ENCODE measurements around the gene NAA15.

DNA sequence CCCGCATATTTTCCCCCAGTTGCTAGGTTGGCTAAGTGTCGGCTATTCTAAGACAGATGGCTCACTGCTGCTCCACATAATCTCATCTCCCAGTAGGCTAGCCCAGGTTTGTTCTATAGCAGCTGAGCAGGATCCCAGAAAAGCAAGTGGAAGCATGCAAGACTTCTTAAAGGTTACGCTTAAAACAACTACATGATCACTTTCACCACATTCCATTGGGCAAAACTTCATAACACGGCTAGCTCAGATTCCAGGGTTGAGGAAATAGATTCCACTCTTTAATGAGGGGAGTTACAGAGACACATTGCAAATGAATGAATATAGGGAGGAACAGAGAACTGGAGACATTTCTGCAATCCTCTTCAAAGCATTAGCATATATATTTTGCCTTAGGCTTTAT is 139.7 kb downstream of the NAA15 start:
- TF ChIP-seq POLR2A (IDR thresholded peaks at IDR 0.05) = no peak
- TF ChIP-seq, protein P1, sequence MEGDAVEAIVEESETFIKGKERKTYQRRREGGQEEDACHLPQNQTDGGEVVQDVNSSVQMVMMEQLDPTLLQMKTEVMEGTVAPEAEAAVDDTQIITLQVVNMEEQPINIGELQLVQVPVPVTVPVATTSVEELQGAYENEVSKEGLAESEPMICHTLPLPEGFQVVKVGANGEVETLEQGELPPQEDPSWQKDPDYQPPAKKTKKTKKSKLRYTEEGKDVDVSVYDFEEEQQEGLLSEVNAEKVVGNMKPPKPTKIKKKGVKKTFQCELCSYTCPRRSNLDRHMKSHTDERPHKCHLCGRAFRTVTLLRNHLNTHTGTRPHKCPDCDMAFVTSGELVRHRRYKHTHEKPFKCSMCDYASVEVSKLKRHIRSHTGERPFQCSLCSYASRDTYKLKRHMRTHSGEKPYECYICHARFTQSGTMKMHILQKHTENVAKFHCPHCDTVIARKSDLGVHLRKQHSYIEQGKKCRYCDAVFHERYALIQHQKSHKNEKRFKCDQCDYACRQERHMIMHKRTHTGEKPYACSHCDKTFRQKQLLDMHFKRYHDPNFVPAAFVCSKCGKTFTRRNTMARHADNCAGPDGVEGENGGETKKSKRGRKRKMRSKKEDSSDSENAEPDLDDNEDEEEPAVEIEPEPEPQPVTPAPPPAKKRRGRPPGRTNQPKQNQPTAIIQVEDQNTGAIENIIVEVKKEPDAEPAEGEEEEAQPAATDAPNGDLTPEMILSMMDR (IDR thresholded peaks at IDR 0.05) = no peak
